Measurements from ENCODE around the gene TRIM23.
A peak's percentile ranks its signal among the peaks of the same experiment; 100 is the strongest.

The TRIM23 gene

GRCh38 chr5:65624025-65624570 lies at the start of gene TRIM23:
TSS of gene TRIM23 (minus strand) at chr5:65624333. CDS start at chr5:65624274, 59 bp downstream.
- Histone ChIP-seq H3K9me3 (no peaks in the 10 kb centered on the region), H3K4me1 (peaks cover 0 to 48% (median 34%) of the 10 kb centered on the region in 4 donors), H3K36me3 (no peaks in the 10 kb centered on the region), H3K27me3 (no peaks in the 10 kb centered on the region), H3K4me3 (peak within 1 kb of the TSS; percentile 85 to 89), H3K27ac (peak within 1 kb of the TSS; percentile 88 to 93)
- intact Hi-C loops (cut with DNase I; ENCODE audit: low total_unique reads) = loop anchor here (5.0 to 10.0 kb wide), 4 partner anchors 62 to 521 kb away; partner anchors contain the start of genes CENPK, ERBIN, NLN and PPWD1
- peak; percentile 93 to 94 for DNase-seq
- TF ChIP-seq CTCF (IDR thresholded peaks at IDR 0.05) = no peak

- H3K36me3 ChIP-seq = peaks cover 31 to 54% (median 35%) of the 10 kb centered on the region in 3 donors
These were observed 48.7 kb upstream of the TRIM23 start for GRCh38 chr5:65672796-65673195.

GRCh38 chr5:65668696-65669095 lies 44.6 kb upstream of the TRIM23 start:
- peaks cover 36 to 61% (median 49%) of the 10 kb centered on the region in 3 donors for H3K36me3 ChIP-seq
- DNase-seq = no peak
- no peak for TF ChIP-seq CTCF (IDR thresholded peaks at IDR 0.05)
- no peaks in the 10 kb centered on the region for H3K27me3 ChIP-seq
- no peaks in the 10 kb centered on the region for H3K9me3 ChIP-seq
- intact Hi-C loops (cut with DNase I; ENCODE audit: low total_unique reads) = no loop called here
- H3K4me3 ChIP-seq = no peak overlapping the region
- H3K27ac ChIP-seq = no peak overlapping the region
- H3K4me1 ChIP-seq = no peaks in the 10 kb centered on the region

More at GRCh38 chr5:65672796-65673195, 48.7 kb upstream of the TRIM23 start:
- Histone ChIP-seq H3K27ac (no peak overlapping the region), H3K4me1 (no peaks in the 10 kb centered on the region), H3K9me3 (no peaks in the 10 kb centered on the region), H3K27me3 (no peaks in the 10 kb centered on the region), H3K4me3 (no peak overlapping the region)
- intact Hi-C loops (cut with DNase I; ENCODE audit: low total_unique reads) = no loop called here
- DNase-seq = no peak
- no peak for TF ChIP-seq CTCF (IDR thresholded peaks at IDR 0.05)

GRCh38 chr5:65663804-65664521 lies 39.8 kb upstream of the TRIM23 start:
- DNase-seq = no peak
- Histone ChIP-seq H3K4me1 (no peaks in the 10 kb centered on the region), H3K36me3 (peaks cover 43 to 52% (median 44%) of the 10 kb centered on the region in 3 donors), H3K4me3 (no peak overlapping the region), H3K27ac (no peak overlapping the region), H3K27me3 (no peaks in the 10 kb centered on the region), H3K9me3 (no peaks in the 10 kb centered on the region)
- intact Hi-C loops (cut with DNase I; ENCODE audit: low total_unique reads) = no loop called here
- TF ChIP-seq CTCF (IDR thresholded peaks at IDR 0.05) = peak; percentile 25 to 27

- intact Hi-C loops (cut with DNase I; ENCODE audit: low total_unique reads) = no loop called here
- H3K4me3 ChIP-seq = no peak overlapping the region
- DNase-seq = no peak
- H3K27me3 ChIP-seq = no peaks in the 10 kb centered on the region
- H3K9me3 ChIP-seq = no peaks in the 10 kb centered on the region
- peaks cover 10 to 22% (median 19%) of the 10 kb centered on the region in 3 donors for H3K36me3 ChIP-seq
- no peak overlapping the region for H3K27ac ChIP-seq
- no peak for TF ChIP-seq CTCF (IDR thresholded peaks at IDR 0.05)
- H3K4me1 ChIP-seq = no peaks in the 10 kb centered on the region
These were observed 30.6 kb upstream of the TRIM23 start for GRCh38 chr5:65654713-65655112.

All from tibial artery (tissue), 4 donors.